ENCODE data around the gene CDKN2C. TPM values are rescaled to one million over a fixed set of nuclear protein-coding genes. Genes with fewer than 3 reads are reported as not detected.

Gene CDKN2C
- total and polyA plus RNA-seq, 2 donors (not counting 3 experiments of a cell fraction or from before 2014, with no cell fraction given) = 12.8 to 19.8 TPM

GRCh38 chr1:50968158-50968820 is 1.8 kb upstream of the CDKN2C start:
- TF ChIP-seq EZH2 (IDR thresholded peaks at IDR 0.05; ENCODE audit: borderline replicate concordance, low read depth, low read length, severe bottlenecking) (no peak), POLR2A (IDR thresholded peaks at IDR 0.05; ENCODE audit: low read depth, low read length) (peak; percentile 47), JUN (IDR thresholded peaks at IDR 0.05; ENCODE audit: borderline replicate concordance, insufficient read depth, insufficient read length, low read depth) (no peak), MYC (IDR thresholded peaks at IDR 0.05; ENCODE audit: low read depth, low read length) (no peak), FOS (IDR thresholded peaks at IDR 0.05; ENCODE audit: borderline replicate concordance, insufficient read depth, low read length) (no peak), GATA2 (IDR thresholded peaks at IDR 0.05; ENCODE audit: insufficient read depth, insufficient read length, low read depth, low read length) (no peak), POLR2AphosphoS5 (IDR thresholded peaks at IDR 0.05; ENCODE audit: insufficient read depth, low read depth, low read length) (peak; percentile 77)
- TF ChIP-seq, protein P1, sequence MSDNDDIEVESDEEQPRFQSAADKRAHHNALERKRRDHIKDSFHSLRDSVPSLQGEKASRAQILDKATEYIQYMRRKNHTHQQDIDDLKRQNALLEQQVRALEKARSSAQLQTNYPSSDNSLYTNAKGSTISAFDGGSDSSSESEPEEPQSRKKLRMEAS (IDR thresholded peaks at IDR 0.05; ENCODE audit: insufficient read depth, insufficient read length) = peak; percentile 12
- TF ChIP-seq, protein P2, sequence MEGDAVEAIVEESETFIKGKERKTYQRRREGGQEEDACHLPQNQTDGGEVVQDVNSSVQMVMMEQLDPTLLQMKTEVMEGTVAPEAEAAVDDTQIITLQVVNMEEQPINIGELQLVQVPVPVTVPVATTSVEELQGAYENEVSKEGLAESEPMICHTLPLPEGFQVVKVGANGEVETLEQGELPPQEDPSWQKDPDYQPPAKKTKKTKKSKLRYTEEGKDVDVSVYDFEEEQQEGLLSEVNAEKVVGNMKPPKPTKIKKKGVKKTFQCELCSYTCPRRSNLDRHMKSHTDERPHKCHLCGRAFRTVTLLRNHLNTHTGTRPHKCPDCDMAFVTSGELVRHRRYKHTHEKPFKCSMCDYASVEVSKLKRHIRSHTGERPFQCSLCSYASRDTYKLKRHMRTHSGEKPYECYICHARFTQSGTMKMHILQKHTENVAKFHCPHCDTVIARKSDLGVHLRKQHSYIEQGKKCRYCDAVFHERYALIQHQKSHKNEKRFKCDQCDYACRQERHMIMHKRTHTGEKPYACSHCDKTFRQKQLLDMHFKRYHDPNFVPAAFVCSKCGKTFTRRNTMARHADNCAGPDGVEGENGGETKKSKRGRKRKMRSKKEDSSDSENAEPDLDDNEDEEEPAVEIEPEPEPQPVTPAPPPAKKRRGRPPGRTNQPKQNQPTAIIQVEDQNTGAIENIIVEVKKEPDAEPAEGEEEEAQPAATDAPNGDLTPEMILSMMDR (IDR thresholded peaks at IDR 0.05; ENCODE audit: extremely low read depth in 1 of 2, insufficient read depth in 1 of 2, low read depth in 1 of 2, low read length in 2 of 2) = peak; percentile 30 to 53
- no peaks in the 10 kb centered on the region for H3K9me1 ChIP-seq (replicated peaks; ENCODE audit: control insufficient read depth, extremely low read depth, insufficient read depth, low read length)
- peak overlapping the region; percentile 93 for H3K4me2 ChIP-seq (ENCODE audit: insufficient read depth, low read length)
- dilution Hi-C loops (cut with MboI; ENCODE audit: extremely low pct_ligation_motif_present, low sequenced_read_pairs) = no loop called here
- TSS peak; percentile 52 for BruUV-seq (replicated peaks)
- H3K4me1 ChIP-seq (ENCODE audit: control insufficient read depth, extremely low read depth, insufficient read depth, low read length) = peaks cover 26% of the 10 kb centered on the region
- H3K9ac ChIP-seq (replicated peaks; ENCODE audit: extremely low read depth, insufficient read depth, low read length) = peak overlapping the region; percentile 89
- FAIRE-seq = peak; percentile 76
- no peaks in the 10 kb centered on the region for H3K36me3 ChIP-seq (ENCODE audit: control insufficient read depth in 2 of 2, extremely low read depth in 1 of 2, insufficient read depth in 2 of 2, low read length in 2 of 2)
- peak overlapping the region; percentile 66 for H3K27ac ChIP-seq (ENCODE audit: insufficient read depth, low read depth, low read length)
- no peaks in the 10 kb centered on the region for H4K20me1 ChIP-seq (replicated peaks; ENCODE audit: control insufficient read depth, extremely low read depth, insufficient read depth, low read length)
- DNase-seq (ENCODE audit: low read depth, low spot score) = peak; percentile 94
- peak overlapping the region; percentile 95 for H2AFZ ChIP-seq (ENCODE audit: low read depth, low read length)
- intact Hi-C loops (cut with micrococcal nuclease) = loop anchor here (1.0 to 10.0 kb wide), 8 partner anchors 8 to 327 kb away; partner anchors contain the start of gene FAF1
- H3K9me3 ChIP-seq (replicated peaks; ENCODE audit: control insufficient read depth, insufficient read depth, low read length) = no peaks in the 10 kb centered on the region
- ChIA-PET POLR2A (interaction anchor here (1.2 kb wide), 1 partner anchor 9 kb away, joined by 8 read pairs; no protein-coding TSS in a partner anchor), CTCF (interaction anchor here (0.7 to 3.8 kb wide), 9 partner anchors 9 to 223 kb away, joined by 3 to 34 read pairs (median 4); no protein-coding TSS in a partner anchor)
- H3K79me2 ChIP-seq (ENCODE audit: control insufficient read depth, insufficient read depth, low read length) = peaks cover 35% of the 10 kb centered on the region
- peak overlapping the region; percentile 62 to 90 (median 73) for H3K4me3 ChIP-seq (replicated peaks in 1 of 3; ENCODE audit: insufficient read depth in 1 of 3, low read depth in 1 of 3, low read length in 3 of 3)
- H3K27me3 ChIP-seq (ENCODE audit: control insufficient read depth in 2 of 2, insufficient read depth in 2 of 2, low read length in 2 of 2) = no peaks in the 10 kb centered on the region
